LNCAP (cell line): ENCODE data around the gene FPR1.

Source experiments
- TF ChIP-seq, protein P1 (sequence below): fragments of 450-650 bp; IDR thresholded peaks from 2 replicates; pipeline ENCODE4 v1.5.1; 2017; ENCODE audit warnings: mild to moderate bottlenecking

FPR1 gene

DNA sequence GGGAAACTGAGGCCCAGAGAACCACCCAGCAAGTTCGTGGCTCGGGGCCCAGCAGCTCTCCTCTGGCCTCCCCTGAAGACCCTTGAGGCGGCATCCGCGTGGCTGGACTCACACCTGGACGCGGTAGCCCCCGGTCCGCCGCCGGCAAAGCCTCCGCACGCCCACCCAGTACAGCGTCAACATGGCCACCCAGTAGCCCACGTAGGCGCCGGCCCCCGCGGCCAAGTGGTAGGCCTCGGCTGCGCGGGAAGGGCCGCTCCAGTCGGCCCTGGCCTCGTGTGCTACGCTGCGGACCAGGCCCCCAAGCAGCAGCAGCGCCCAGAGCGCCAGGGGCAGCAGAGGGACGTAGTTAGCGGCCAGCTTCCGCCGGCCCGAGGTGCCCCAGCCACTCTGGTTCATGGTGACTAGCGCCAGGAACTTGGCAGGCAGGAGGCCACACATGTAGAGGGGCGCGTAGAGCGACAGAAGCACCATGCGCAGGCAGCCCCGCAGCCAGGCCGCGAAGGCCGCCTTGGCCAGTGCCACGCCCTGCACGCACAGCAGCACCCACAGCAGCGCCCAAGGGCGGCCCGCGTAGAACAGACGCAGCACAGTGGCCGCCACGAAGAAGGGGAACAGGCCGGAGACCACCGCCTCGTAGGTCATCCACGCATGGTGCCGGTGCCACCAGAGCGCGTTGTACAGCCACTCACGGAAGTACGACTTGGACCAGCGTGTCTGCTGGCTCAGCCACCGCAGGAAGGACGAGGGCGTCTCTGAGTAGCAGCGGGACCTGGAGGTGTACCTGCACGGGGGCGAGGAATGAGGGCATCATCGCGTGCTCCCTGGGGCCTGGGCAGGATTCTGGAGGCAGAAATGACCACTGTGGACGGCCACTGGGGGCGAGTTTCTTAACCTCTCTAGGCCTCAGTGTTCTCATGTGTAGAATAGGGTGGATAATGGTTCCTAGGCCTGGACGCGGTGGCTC is 38.1 kb downstream of the FPR1 start:
- TF ChIP-seq, protein P1, sequence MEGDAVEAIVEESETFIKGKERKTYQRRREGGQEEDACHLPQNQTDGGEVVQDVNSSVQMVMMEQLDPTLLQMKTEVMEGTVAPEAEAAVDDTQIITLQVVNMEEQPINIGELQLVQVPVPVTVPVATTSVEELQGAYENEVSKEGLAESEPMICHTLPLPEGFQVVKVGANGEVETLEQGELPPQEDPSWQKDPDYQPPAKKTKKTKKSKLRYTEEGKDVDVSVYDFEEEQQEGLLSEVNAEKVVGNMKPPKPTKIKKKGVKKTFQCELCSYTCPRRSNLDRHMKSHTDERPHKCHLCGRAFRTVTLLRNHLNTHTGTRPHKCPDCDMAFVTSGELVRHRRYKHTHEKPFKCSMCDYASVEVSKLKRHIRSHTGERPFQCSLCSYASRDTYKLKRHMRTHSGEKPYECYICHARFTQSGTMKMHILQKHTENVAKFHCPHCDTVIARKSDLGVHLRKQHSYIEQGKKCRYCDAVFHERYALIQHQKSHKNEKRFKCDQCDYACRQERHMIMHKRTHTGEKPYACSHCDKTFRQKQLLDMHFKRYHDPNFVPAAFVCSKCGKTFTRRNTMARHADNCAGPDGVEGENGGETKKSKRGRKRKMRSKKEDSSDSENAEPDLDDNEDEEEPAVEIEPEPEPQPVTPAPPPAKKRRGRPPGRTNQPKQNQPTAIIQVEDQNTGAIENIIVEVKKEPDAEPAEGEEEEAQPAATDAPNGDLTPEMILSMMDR = no peak

DNA sequence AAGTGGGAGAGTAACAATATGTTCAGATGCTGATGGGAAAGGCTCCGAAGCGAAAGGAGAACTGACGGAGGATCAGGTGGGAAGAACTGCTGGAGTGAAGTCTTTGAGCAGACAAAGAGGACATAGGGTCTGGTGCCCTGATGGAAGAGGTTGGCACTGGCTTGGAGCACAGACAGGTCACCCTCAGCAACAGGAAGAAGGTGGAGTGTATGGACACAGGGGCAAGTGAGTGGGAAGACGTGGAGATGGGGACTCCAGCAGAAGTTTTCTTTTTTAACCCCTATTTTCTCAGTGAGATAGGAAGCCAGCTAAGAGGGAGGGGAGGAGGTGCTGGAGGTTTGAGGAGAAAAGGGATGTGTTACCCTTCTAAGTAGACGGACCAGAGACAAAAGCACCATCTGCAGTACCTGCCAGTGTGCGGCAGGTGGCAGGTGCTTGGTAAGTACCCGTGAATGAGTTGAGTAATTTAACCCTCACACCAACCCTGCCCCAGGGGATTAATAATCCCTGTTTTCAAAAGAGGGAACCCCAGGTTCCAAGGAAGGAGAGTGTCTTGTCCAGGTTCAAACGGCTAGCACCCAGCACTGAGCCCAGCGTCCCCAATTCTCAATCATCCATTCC is 39.1 kb downstream of the FPR1 start:
- TF ChIP-seq, protein P1 = peak; percentile 76

DNA sequence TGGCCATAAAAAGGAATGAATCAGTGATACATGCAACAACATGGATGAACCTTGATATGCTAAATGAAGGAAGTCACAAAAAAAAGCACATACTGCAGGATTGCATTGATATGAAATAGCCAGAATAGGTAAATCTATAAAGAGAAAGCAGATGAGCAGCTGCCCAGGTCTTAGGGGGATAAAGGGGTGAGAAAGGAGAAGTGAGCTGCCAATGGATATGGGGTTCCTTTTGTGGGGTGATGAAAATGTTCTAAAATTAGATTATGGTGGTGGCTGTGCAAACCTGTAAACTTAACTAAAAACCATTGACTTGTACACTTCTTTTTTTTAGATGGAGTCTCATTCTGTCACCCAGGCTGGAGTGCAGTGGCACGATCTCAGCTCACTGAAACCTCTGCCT is 40.0 kb downstream of the FPR1 start:
- TF ChIP-seq, protein P1 = no peak

DNA sequence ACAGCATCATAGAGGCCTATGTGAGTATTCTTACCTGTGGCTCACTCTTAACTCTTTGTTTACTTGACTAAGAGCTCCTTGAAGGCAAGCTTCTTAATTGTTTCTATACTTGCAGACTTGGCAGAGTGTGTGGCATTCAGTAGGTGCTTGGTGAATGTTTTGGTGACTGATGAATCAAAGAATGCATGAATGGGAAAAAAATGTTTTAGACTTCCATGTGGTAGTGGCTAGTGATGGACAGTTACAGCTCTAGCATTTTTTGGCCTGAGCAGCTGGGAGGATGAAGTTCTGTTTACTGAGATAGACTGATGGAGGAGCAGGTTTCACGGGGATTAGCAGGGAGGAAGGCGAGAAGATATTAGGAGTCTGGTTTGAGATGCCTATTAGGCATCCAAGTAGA is 41.5 kb downstream of the FPR1 start:
- TF ChIP-seq, protein P1 = no peak

DNA sequence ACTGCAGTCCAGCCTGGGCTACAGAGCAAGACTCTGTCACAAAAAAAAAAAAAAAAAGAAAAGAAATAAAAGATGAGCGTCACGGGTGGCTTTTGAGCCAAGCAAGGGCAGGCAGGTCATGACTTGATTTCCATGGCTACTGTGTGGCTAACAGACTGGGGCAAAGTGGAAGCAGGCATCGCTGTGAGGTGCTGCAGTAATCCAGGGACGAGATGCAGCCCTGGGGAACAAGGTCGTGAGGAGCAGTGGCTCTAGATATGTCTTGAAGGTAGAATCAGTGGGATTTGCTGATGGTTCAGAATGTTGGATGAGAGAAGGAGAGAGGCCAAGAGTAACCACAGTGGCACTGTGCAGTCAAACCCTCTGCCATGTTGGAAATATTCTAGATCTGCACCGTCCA is 42.1 kb downstream of the FPR1 start:
- TF ChIP-seq, protein P1 = no peak

DNA sequence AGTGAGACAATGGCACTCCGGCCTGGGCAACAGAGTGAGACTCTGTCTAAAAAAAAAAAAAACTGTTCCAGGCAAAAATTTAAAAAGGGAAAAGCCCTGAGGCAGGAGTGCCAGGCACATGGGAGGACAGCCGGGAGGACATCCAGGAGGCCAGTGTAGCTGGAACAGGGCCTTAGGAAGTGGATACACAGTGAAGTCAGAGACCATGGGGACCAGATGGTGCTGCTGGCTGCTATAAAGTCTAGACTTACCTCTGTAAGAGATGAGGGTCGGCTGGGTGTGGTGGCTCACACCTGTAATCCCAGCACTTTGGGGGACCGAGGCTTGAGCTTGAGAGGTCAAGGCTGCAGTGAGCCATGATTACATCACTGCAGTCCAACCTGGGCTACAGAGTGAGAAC is 42.9 kb downstream of the FPR1 start:
- TF ChIP-seq, protein P1 = no peak

- TF ChIP-seq, protein P1 = no peak
Measured at GRCh38 chr19:51706885-51707284, 44.8 kb downstream of the FPR1 start.
